H9 (cell line): ENCODE results near the gene MSL3. TPM values are rescaled to one million over a fixed set of nuclear protein-coding genes. Genes with fewer than 3 reads are reported as not detected.

Experiments
- DNase-seq: peaks from one replicate; pipeline ENCODE4 v3.0.0-alpha.2; 2017
- H2AFZ ChIP-seq: one replicate; pipeline ENCODE4 v1.6.1; 2013; ENCODE audit warnings: mild to moderate bottlenecking, low read length, control low read depth, moderate library complexity
- H2AK5ac ChIP-seq: 2 replicates; pipeline ENCODE4 v1.6.1; 2013; ENCODE audit warnings: low read length, control low read depth, mixed read lengths; ENCODE audit not compliant: insufficient read length
- H2BK120ac ChIP-seq: one replicate; pipeline ENCODE4 v1.6.1; 2013; ENCODE audit warnings: low read depth, mild to moderate bottlenecking, low read length, control low read depth, inconsistent platforms; ENCODE audit not compliant: poor library complexity, severe bottlenecking
- H2BK12ac ChIP-seq: 2 replicates; pipeline ENCODE4 v1.6.1; 2013; ENCODE audit warnings: low read length, control low read depth, mixed read lengths, low read depth; ENCODE audit not compliant: insufficient read length
- H2BK15ac ChIP-seq: 2 replicates; pipeline ENCODE4 v1.6.1; 2013; ENCODE audit warnings: low read depth, low read length, control low read depth
- H2BK20ac ChIP-seq: one replicate; pipeline ENCODE4 v1.6.1; 2013; ENCODE audit warnings: low read depth, mild to moderate bottlenecking, low read length, control low read depth, inconsistent platforms; ENCODE audit not compliant: poor library complexity, severe bottlenecking
- H2BK5ac ChIP-seq: 2 replicates; pipeline ENCODE4 v1.6.1; 2013; ENCODE audit warnings: low read length, control low read depth, mixed read lengths; ENCODE audit not compliant: insufficient read length
- H3K14ac ChIP-seq: 2 replicates; pipeline ENCODE4 v1.6.1; 2013; ENCODE audit warnings: low read length, control low read depth; ENCODE audit not compliant: insufficient read depth
- H3K18ac ChIP-seq: 2 replicates; pipeline ENCODE4 v1.6.1; 2013; ENCODE audit warnings: low read depth, mild to moderate bottlenecking, mixed read lengths, low read length, control low read depth; ENCODE audit not compliant: insufficient read length
- H3K23ac ChIP-seq: 2 replicates; pipeline ENCODE4 v1.6.1; 2013; ENCODE audit warnings: low read length, control low read depth, mixed read lengths, low read depth; ENCODE audit not compliant: insufficient read length
- H3K23me2 ChIP-seq: 2 replicates; pipeline ENCODE4 v1.6.1; 2013; ENCODE audit warnings: low read depth, mild to moderate bottlenecking, mixed read lengths, low read length, control low read depth; ENCODE audit not compliant: insufficient read length, poor library complexity, severe bottlenecking
- H3K27ac ChIP-seq: 2 replicates; pipeline ENCODE4 v1.5.1; 2013; ENCODE audit warnings: low read length, control low read depth, mixed read lengths, low read depth; ENCODE audit not compliant: insufficient read length
- H3K27me3 ChIP-seq: 2 replicates; pipeline ENCODE4 v1.6.1; 2013; ENCODE audit warnings: low read length, control low read depth, inconsistent platforms; ENCODE audit not compliant: insufficient read depth
- H3K4ac ChIP-seq: 2 replicates; pipeline ENCODE4 v1.6.1; 2013; ENCODE audit warnings: low read depth, mild to moderate bottlenecking, control low read depth, inconsistent platforms, low read length, moderate library complexity
- H3K4me1 ChIP-seq: 2 replicates; pipeline ENCODE4 v1.6.1; 2013; ENCODE audit warnings: low read length, control low read depth, inconsistent platforms; ENCODE audit not compliant: insufficient read depth
- H3K4me2 ChIP-seq: 2 replicates; pipeline ENCODE4 v1.6.1; 2013; ENCODE audit warnings: low read length, control low read depth, mixed read lengths; ENCODE audit not compliant: insufficient read length, insufficient read depth
- H3K56ac ChIP-seq: 2 replicates; pipeline ENCODE4 v1.6.1; 2013; ENCODE audit warnings: low read depth, mild to moderate bottlenecking, mixed read lengths, low read length, control low read depth; ENCODE audit not compliant: insufficient read length
- H3K79me1 ChIP-seq: 2 replicates; pipeline ENCODE4 v1.6.1; 2013; ENCODE audit warnings: low read depth, mild to moderate bottlenecking, moderate library complexity, low read length, control low read depth, inconsistent platforms; ENCODE audit not compliant: insufficient read depth, poor library complexity, severe bottlenecking
- H3K79me2 ChIP-seq: 2 replicates; pipeline ENCODE4 v1.6.1; 2013; ENCODE audit warnings: low read length, control low read depth, inconsistent platforms; ENCODE audit not compliant: insufficient read depth
- H3K9ac ChIP-seq: 2 replicates; pipeline ENCODE4 v1.6.1; 2013; ENCODE audit warnings: low read length, control low read depth, mixed read lengths; ENCODE audit not compliant: insufficient read length; ENCODE audit errors: extremely low read depth
- H3K9me3 ChIP-seq: one replicate; pipeline ENCODE4 v1.6.1; 2013; ENCODE audit warnings: low read depth, low read length, inconsistent platforms; ENCODE audit not compliant: control insufficient read depth
- H3T11ph ChIP-seq: one replicate; pipeline ENCODE4 v1.6.1; 2013; ENCODE audit warnings: mild to moderate bottlenecking, low read length, control low read depth, inconsistent platforms
- H4K20me1 ChIP-seq: one replicate; pipeline ENCODE4 v1.6.1; 2013; ENCODE audit not compliant: control insufficient read depth, insufficient read length, insufficient read depth
- H4K5ac ChIP-seq: 2 replicates; pipeline ENCODE4 v1.6.1; 2013; ENCODE audit warnings: low read depth, mild to moderate bottlenecking, mixed read lengths, low read length, control low read depth; ENCODE audit not compliant: insufficient read length
- H4K8ac ChIP-seq: replicated peaks from 2 replicates; pipeline ENCODE4 v1.6.1; 2013; ENCODE audit warnings: low read length, control low read depth, mixed read lengths, low read depth; ENCODE audit not compliant: insufficient read length
- H4K91ac ChIP-seq: 2 replicates; pipeline ENCODE4 v1.6.1; 2013; ENCODE audit warnings: low read depth, mild to moderate bottlenecking, moderate library complexity, mixed read lengths, low read length, control low read depth; ENCODE audit not compliant: insufficient read length
- H3K27ac Mint-ChIP-seq, 3 experiments: 2 replicates in 2 of 3; 3 replicates in 1 of 3; pipeline ENCODE4 v1.8.0; 2020 to 2021; ENCODE audit warnings: mixed read lengths in 3 of 3, mild to moderate bottlenecking in 1 of 3, moderate library complexity in 1 of 3
- H3K27me3 Mint-ChIP-seq: 2 replicates; pipeline ENCODE4 v1.8.0; 2021; ENCODE audit warnings: low read depth, mild to moderate bottlenecking, moderate library complexity, mixed read lengths
- H3K36me3 Mint-ChIP-seq, 3 experiments: 2 replicates in 2 of 3; 3 replicates in 1 of 3; pipeline ENCODE4 v1.8.0; 2020 to 2021; ENCODE audit warnings: low read depth in 3 of 3, mixed read lengths in 3 of 3; ENCODE audit not compliant: insufficient read depth in 1 of 3
- H3K4me1 Mint-ChIP-seq, 2 experiments: 2 replicates each; pipeline ENCODE4 v1.8.0; 2020; ENCODE audit warnings: mixed read lengths in 2 of 2
- H3K4me3 Mint-ChIP-seq, 2 experiments: 2 replicates in 1 of 2; 3 replicates in 1 of 2; pipeline ENCODE4 v1.8.0; 2020 to 2021; ENCODE audit warnings: mild to moderate bottlenecking in 2 of 2, mixed read lengths in 2 of 2, moderate library complexity in 1 of 2
- H3K9me3 Mint-ChIP-seq, 2 experiments: 2 replicates in 1 of 2; 3 replicates in 1 of 2; pipeline ENCODE4 v1.8.0; 2020; ENCODE audit warnings: mild to moderate bottlenecking in 2 of 2, mixed read lengths in 2 of 2, moderate library complexity in 1 of 2
- WGBS: extraction: QIAGEN DNeasy Blood & Tissue Kit; methylation state at CpG from one replicate; pipeline ENCODE4 v1.1.7; 2013; ENCODE audit warnings: missing lambda C conversion rate, low lambda C conversion rate, mixed read lengths; ENCODE audit not compliant: insufficient read length; ENCODE audit errors: extremely low coverage; 5-methylcytosine and 5-hydroxymethylcytosine counted together
- total RNA-seq: library from RNA; stranded (reverse); gene quantifications from 2 replicates; pipeline ENCODE4 v1.2.1, GENCODE V29; 2021
- TF ChIP-seq, protein P1 (sequence below): fragments of 200-600 bp; sonication (generic); conservative IDR thresholded peaks from 3 replicates; pipeline ENCODE4 v1.8.0; 2021; ENCODE audit warnings: antibody characterized with exemption, mild to moderate bottlenecking

Gene MSL3
- total RNA-seq, 1 experiment from 2014 or later = 13.0 TPM

DNA sequence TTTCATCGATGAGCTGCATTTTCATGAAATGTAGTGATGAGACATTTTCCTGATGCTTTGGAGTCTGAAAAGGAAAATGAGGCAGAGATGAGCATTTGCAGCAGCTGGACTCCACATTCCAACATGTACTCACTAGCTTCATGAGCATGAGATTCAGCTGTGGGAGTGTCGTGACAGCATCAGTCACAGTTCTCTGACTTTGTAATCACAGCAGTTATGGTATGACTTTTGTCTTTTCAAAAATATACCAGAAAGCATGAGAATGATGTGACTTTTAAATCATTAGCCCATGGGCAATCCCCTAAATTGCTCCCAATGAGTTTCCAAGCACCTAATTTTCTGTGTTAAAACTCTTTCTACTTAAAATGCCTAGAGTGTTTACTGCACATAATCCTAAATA is 18.3 kb upstream of the MSL3 start:
- Histone ChIP-seq H3K56ac (no peak overlapping the region), H4K20me1 (no peaks in the 10 kb centered on the region), H3K4me1 (no peaks in the 10 kb centered on the region), H3K79me1 (no peaks in the 10 kb centered on the region), H2AK5ac (no peak overlapping the region), H3K9ac (no peak overlapping the region), H3K4me2 (no peak overlapping the region), H3K18ac (no peak overlapping the region), H2BK20ac (no peak overlapping the region), H3K27me3 (no peaks in the 10 kb centered on the region), H3T11ph (no peak overlapping the region), H3K79me2 (no peaks in the 10 kb centered on the region), H3K14ac (no peak overlapping the region), H3K4ac (no peak overlapping the region), H2BK5ac (no peak overlapping the region), H3K27ac (no peak overlapping the region), H4K5ac (no peak overlapping the region), H2BK12ac (no peak overlapping the region), H4K8ac (no peak overlapping the region), H3K23ac (no peak overlapping the region), H3K23me2 (no peaks in the 10 kb centered on the region), H3K9me3 (peaks cover 4% of the 10 kb centered on the region), H2AFZ (no peak overlapping the region), H2BK15ac (no peak overlapping the region), H2BK120ac (no peak overlapping the region), H4K91ac (no peak overlapping the region)
- Mint-ChIP-seq H3K36me3 (peaks cover 0 to 3% (median 0%) of the 10 kb centered on the region in 3 experiments; a peak in 2 of 7 replicates), H3K4me3 (no peak overlapping the region), H3K27me3 (peaks cover 15% of the 10 kb centered on the region), H3K4me1 (no peaks in the 10 kb centered on the region), H3K9me3 (peaks cover 55 to 66% of the 10 kb centered on the region in 2 experiments), H3K27ac (no peak overlapping the region)
- no CpG with 5 or more reads among the region's 2 CpGs for WGBS
- DNase-seq = no peak
- TF ChIP-seq, protein P1, sequence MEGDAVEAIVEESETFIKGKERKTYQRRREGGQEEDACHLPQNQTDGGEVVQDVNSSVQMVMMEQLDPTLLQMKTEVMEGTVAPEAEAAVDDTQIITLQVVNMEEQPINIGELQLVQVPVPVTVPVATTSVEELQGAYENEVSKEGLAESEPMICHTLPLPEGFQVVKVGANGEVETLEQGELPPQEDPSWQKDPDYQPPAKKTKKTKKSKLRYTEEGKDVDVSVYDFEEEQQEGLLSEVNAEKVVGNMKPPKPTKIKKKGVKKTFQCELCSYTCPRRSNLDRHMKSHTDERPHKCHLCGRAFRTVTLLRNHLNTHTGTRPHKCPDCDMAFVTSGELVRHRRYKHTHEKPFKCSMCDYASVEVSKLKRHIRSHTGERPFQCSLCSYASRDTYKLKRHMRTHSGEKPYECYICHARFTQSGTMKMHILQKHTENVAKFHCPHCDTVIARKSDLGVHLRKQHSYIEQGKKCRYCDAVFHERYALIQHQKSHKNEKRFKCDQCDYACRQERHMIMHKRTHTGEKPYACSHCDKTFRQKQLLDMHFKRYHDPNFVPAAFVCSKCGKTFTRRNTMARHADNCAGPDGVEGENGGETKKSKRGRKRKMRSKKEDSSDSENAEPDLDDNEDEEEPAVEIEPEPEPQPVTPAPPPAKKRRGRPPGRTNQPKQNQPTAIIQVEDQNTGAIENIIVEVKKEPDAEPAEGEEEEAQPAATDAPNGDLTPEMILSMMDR = no peak
